ENCODE measurements around the gene GMDS. TPM values are rescaled to one million over a fixed set of nuclear protein-coding genes. Genes with fewer than 3 reads are reported as not detected.

The GMDS gene
- total and polyA plus RNA-seq, 2 of the 8 experiments (the other 6 are each of a cell fraction or from before 2014, with no cell fraction given) = 16.8 to 50.0 TPM

- TF ChIP-seq ATF3 (IDR thresholded peaks at IDR 0.05; ENCODE audit: insufficient read depth, low read depth, low read length) (no peak), USF2 (IDR thresholded peaks at IDR 0.05; ENCODE audit: low read length) (no peak), EZH2 (IDR thresholded peaks at IDR 0.05; ENCODE audit: low read depth, low read length, severe bottlenecking) (no peak), TBP (IDR thresholded peaks at IDR 0.05; ENCODE audit: low read depth, low read length) (no peak), RXRA (IDR thresholded peaks at IDR 0.05; ENCODE audit: insufficient read depth, low read depth, low read length) (no peak), YY1 (IDR thresholded peaks at IDR 0.05; ENCODE audit: low read depth, low read length) (no peak), CBX5 (IDR thresholded peaks at IDR 0.05; ENCODE audit: low read depth, low read length) (no peak), TEAD4 (IDR thresholded peaks at IDR 0.05; ENCODE audit: low read depth, low read length) (no peak), JUND (IDR thresholded peaks at IDR 0.05; ENCODE audit: low read length) (no peak), EP300 (IDR thresholded peaks at IDR 0.05; ENCODE audit: borderline replicate concordance in 1 of 2, low read depth in 2 of 2, low read length in 2 of 2) (no peak), SIX5 (IDR thresholded peaks at IDR 0.05; ENCODE audit: low read depth, low read length) (no peak)
Measured at GRCh38 chr6:2192976-2193375, 52.4 kb downstream of the GMDS start (continued).
